ENCODE data around the gene MXD3.
"Not testable (repeated sequence)": the region's sequence is repeated elsewhere in the genome, so short reads cannot be mapped to it uniquely, and the experiment has no call there.

The MXD3 gene

GRCh38 chr5:177317959-177318377 is 6.3 kb upstream of the MXD3 start:
- peak; percentile 44 for DNase-seq

GRCh38 chr5:177316005-177316404 is 4.3 kb upstream of the MXD3 start:
- DNase-seq, result no peak

- DNase-seq, result no peak
Measured at GRCh38 chr5:177315411-177315810, 3.7 kb upstream of the MXD3 start.

GRCh38 chr5:177314376-177315342 is 3.0 kb upstream of the MXD3 start:
- DNase-seq, result no peak

- no peak for DNase-seq
Measured at GRCh38 chr5:177313561-177314259, 2.0 kb upstream of the MXD3 start.

GRCh38 chr5:177312649-177313181 is 1.0 kb upstream of the MXD3 start:
- DNase-seq, result peak; percentile 14

- DNase-seq, result no peak
Measured at GRCh38 chr5:177311392-177311722, 341 bp downstream of the MXD3 start.

- peak; percentile 9 for DNase-seq
Measured at GRCh38 chr5:177310757-177311391, 824 bp downstream of the MXD3 start.

- DNase-seq, result no peak
Measured at GRCh38 chr5:177310332-177310731, 1.4 kb downstream of the MXD3 start.

- no peak for DNase-seq
Measured at GRCh38 chr5:177309351-177310191, 2.1 kb downstream of the MXD3 start.

- DNase-seq, result no peak
Measured at GRCh38 chr5:177308740-177309139, 3.0 kb downstream of the MXD3 start.

- no peak for DNase-seq
Measured at GRCh38 chr5:177307544-177308363, 3.9 kb downstream of the MXD3 start.

GRCh38 chr5:177306674-177307543 is 4.8 kb downstream of the MXD3 start:
- no peak for DNase-seq

GRCh38 chr5:177306103-177306640 is 5.5 kb downstream of the MXD3 start:
- not testable (repeated sequence) for DNase-seq

- no peak for DNase-seq
Measured at GRCh38 chr5:177304392-177305119, 7.1 kb downstream of the MXD3 start.

- DNase-seq, result no peak
Measured at GRCh38 chr5:177303925-177304391, 7.7 kb downstream of the MXD3 start.

- peak; percentile 69 for DNase-seq
Measured at GRCh38 chr5:177303121-177303924, 8.4 kb downstream of the MXD3 start, which contains the start of the genes PRELID1 and RAB24. Gene PRELID1, plus strand, starts transcription at chr5:177303799. Its CDS starts 187 bp downstream, at chr5:177303986. Gene RAB24, minus strand, starts transcription at chr5:177303719. Its CDS starts 431 bp downstream, at chr5:177303288.

Measured in NCI-H1105 treated with DMSO at 0.1 percent for 48 hours (cell line).